ENCODE measurements around the gene IQCH.
A peak's percentile ranks its signal among the peaks of the same experiment; 100 is the strongest.

Gene IQCH

DNA sequence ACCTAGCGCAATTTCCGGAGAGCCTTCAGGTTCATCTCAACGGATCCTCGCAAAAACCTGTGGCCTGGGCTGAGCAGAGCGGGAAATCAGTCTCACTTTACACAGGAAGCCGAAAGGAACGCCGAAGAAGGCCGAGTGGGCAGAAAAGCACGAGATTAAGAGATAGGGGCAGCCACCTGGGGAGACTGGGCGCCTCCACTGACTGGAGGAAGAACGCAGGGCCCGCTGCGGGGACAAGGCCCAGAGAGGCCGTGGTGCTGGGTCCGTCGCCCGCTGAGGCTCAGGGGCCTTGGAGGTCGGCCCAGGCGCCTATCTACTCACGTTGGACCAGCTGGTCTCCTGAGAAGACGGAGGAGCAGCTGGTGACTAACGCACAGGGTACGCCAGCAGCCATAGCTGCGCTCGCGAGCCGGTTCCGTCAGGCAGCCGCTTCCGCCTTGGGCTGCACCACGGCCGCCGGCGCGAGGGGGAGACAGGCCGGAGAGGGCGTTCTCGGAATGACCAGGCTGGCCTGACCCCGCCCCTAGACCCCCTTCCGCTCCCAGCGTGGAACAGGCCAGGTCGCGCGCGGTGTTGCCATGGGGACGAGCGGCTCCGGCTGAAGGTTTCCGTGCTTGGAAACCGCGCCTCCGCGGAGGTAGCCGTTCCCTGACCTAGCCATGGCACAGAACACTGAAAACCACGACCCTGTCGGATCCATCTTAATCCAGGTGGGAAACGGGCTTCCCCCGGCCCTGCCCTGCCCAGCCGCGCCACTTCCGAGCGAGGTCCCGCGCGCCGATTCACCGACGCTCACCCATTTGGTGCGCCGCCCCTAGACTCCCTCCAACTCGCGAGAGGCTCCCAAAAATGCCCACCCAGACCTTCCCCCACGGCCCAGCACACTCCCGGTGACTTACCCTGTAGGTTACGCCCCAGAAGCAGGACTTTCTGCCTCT lies at the start of gene IQCH, which contains the start of gene AAGAB:
Gene IQCH, plus strand, starts transcription at position 549 of the 938 bp plus-strand sequence. Its CDS starts 111 bp downstream, at position 660.
Gene AAGAB, minus strand, starts transcription at position 424 of the 938 bp plus-strand sequence. Its CDS starts 30 bp downstream, at position 394.
- Mint-ChIP-seq H3K36me3 (ENCODE audit: low read depth) (peaks cover 8% of the 10 kb centered on the region), H3K9me3 (no peaks in the 10 kb centered on the region), H3K4me1 (peaks cover 41% of the 10 kb centered on the region), H3K4me3 (peak within 1 kb of the TSS; percentile 96), H3K27ac (peak within 1 kb of the TSS; percentile 94), H3K27me3 (peaks cover 3% of the 10 kb centered on the region)
- DNase-seq (peak; percentile 99), ATAC-seq (peak; percentile 93)

DNA sequence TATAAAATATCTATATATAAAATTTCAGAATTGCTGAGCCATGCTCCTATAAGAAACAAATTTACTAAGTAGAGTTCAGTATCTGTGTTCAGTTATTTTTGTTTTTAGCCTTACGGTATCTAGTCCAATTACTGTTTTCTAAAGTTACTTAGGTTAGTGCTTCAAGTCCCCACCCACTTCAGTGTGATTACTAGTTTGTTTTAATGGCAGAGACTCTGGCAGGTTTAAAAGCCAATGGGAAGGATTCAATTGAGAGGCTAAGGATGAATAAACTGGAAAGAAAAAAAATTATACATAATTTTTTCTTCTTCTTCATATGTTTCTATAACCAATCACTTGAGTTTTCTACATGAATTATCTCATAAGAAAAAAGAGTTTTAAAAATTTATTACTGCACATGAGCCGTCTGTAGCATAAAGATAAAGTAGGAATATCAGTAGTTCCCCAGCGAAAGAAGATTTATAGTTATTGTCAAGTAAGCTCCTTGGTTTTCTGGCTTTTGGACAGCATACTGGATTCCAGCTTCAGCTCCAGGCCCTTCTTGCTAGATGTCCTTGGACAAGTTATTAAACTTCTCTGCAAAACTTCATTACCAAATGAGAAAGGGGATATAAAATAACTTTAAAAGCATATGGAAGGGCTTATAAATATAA lies 46.9 kb upstream of the IQCH start:
- Mint-ChIP-seq H3K9me3 (no peaks in the 10 kb centered on the region), H3K36me3 (ENCODE audit: low read depth) (peaks cover 38% of the 10 kb centered on the region), H3K4me1 (no peaks in the 10 kb centered on the region), H3K4me3 (no peak overlapping the region), H3K27ac (no peak overlapping the region), H3K27me3 (no peaks in the 10 kb centered on the region)
- DNase-seq (no peak), ATAC-seq (no peak)

DNA sequence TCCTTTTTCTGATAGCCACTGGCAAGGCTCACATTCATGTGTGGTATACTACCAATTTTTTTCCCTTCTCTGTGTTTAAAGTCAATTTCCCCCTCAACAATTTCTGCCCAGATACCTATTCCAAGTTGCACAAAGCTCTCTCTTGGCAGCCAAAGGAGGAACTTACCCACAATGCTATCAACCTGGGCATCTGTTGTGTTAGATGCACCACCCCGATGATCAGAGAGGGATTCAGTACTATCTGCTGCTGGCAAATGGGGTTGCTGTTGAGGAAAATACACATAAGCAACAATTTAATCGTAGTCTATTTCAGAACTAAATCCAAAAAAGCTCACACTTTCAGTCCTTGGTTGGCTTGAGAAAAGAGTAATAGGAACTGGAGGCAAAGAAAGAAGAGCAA lies 46.2 kb upstream of the IQCH start:
- peaks cover 35% of the 10 kb centered on the region for H3K36me3 Mint-ChIP-seq (ENCODE audit: low read depth)

DNA sequence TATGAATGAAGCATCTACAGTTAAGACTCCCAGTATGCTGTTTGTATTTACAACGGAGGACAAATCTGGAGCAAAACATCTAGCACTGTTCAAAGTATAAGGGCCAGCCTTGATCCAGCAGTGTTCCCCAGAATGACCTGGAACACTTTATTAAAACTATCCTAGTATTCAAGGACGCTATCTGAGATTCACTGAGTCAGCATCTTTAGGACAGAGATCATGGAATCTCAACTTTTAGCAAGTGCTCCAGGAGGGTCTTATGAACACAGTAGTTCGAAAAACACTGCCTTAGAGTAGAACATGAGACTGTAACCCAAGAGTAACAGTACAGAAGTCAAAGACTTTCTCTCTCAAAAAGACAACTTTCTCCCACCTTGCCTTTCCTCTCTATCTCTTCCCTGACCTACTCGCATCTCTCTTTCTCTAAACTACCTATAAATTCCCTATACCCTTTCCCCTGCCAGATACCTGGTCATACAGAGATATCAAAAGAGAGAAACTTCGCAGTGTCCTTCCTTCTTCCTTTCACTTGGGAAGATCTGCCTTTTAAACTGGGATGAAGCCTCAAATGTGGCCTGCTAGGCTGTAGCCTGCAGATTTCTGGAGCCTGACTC lies 43.9 kb upstream of the IQCH start:
- Mint-ChIP-seq H3K9me3 (no peaks in the 10 kb centered on the region), H3K4me3 (no peak overlapping the region), H3K27ac (no peak overlapping the region), H3K27me3 (no peaks in the 10 kb centered on the region), H3K36me3 (ENCODE audit: low read depth) (peaks cover 19% of the 10 kb centered on the region), H3K4me1 (no peaks in the 10 kb centered on the region)
- DNase-seq = no peak
- no peak for ATAC-seq

More for the DNA sequence above, 46.2 kb upstream of the IQCH start:
- no peaks in the 10 kb centered on the region for H3K4me1 Mint-ChIP-seq
- ATAC-seq = no peak
- H3K4me3 Mint-ChIP-seq = no peak overlapping the region
- DNase-seq = no peak
- H3K27ac Mint-ChIP-seq = no peak overlapping the region
- H3K27me3 Mint-ChIP-seq = no peaks in the 10 kb centered on the region
- H3K9me3 Mint-ChIP-seq = no peaks in the 10 kb centered on the region

DNA sequence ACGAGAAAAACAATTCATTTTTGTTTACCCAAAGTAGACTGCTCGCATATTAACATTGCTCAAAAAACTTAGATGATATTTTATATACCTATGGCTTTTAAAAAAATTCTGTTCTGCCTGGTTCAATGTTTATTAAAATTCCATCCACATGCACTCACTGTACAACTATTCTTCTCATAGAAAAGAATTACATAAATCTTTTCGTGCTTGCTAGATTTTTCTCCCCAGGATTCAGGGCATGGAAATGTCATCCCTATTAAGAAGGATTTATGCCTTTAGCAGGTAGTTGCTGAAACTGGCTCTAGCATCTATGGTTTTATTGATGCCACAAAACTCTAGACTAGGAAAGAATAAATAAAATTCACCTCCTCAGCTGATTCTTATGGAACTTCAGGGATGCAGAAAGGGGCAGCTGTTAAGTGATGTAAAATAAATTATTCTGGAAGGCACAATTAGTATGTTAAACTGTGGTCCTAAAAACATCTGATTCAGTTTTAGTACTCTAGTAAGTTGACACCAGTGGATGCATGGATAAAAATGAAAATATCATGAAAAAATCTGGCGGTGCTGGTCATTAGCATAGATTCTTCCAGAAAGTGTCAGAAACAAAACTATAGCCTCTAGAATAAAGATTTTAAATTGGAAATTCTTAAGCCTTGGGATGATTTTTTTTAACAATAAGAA lies 41.8 kb upstream of the IQCH start:
- Mint-ChIP-seq H3K27me3 (no peaks in the 10 kb centered on the region), H3K27ac (no peak overlapping the region), H3K4me1 (no peaks in the 10 kb centered on the region), H3K9me3 (no peaks in the 10 kb centered on the region), H3K4me3 (no peak overlapping the region), H3K36me3 (ENCODE audit: low read depth) (peaks cover 18% of the 10 kb centered on the region)
- DNase-seq = no peak
- no peak for ATAC-seq

DNA sequence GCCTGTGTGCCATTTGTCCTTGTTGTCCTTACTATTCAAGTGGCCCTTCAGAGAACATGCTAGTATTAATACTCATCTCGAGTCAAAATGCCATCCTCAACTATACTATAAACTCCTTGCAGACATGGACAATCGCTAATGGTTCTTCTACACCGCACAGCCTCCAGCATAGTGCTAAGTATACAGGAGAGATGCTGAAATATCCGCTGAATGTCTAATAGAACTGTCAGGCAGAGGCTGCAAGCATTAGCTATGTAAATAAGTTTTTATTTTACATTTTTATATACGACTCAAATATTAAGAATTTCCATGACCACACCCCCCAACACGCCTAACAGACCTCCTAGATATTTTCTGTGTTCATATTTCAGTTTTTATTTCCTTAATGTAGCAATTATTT lies 39.5 kb upstream of the IQCH start:
- Mint-ChIP-seq H3K27me3 (no peaks in the 10 kb centered on the region), H3K36me3 (ENCODE audit: low read depth) (peaks cover 22% of the 10 kb centered on the region), H3K4me3 (no peak overlapping the region), H3K4me1 (peaks cover 8% of the 10 kb centered on the region), H3K27ac (no peak overlapping the region), H3K9me3 (no peaks in the 10 kb centered on the region)
- ATAC-seq (no peak), DNase-seq (no peak)

DNA sequence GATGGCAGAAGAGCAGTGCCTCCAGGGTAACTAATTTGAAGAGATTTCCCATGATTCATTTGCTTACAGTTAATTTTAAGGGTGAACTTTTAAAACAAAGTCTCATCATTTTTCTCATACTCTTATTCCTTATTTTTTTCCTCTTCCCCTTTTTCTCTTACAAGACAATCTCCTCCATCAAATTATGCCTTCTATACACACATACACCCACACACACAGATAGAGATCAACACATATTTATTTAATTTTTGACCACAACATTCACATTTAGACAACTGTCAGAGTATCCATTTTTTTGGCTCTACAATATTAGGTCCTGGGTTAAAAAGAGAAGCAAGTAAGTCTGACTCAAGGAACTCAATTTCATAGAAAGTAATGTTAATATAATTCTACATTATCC lies 37.7 kb upstream of the IQCH start:
- no peak overlapping the region for H3K27ac Mint-ChIP-seq
- peaks cover 28% of the 10 kb centered on the region for H3K36me3 Mint-ChIP-seq (ENCODE audit: low read depth)
- H3K27me3 Mint-ChIP-seq = no peaks in the 10 kb centered on the region
- H3K9me3 Mint-ChIP-seq = no peaks in the 10 kb centered on the region
- peaks cover 8% of the 10 kb centered on the region for H3K4me1 Mint-ChIP-seq
- DNase-seq = no peak
- no peak for ATAC-seq
- H3K4me3 Mint-ChIP-seq = no peak overlapping the region

DNA sequence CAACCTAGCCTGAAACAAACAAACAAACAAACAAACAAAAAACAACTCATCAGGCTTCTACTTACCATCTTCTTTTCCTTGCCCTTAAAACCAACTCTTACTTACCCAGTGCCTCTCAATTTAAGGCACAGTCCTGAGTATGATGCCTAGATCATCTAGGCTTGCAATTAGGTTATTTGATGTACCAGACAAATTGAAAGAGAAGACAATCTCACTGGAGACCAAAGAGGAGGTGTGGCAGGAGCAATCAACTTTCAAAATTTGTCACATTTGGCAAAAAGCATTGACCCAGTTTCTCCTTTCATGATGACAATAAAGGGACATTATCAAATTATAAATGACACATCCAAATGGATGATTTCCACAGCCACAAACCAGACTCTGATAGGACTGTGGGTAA lies 36.2 kb upstream of the IQCH start:
- H3K4me3 Mint-ChIP-seq = no peak overlapping the region
- ATAC-seq (no peak), DNase-seq (no peak)
- no peak overlapping the region for H3K27ac Mint-ChIP-seq
- H3K36me3 Mint-ChIP-seq (ENCODE audit: low read depth) = peaks cover 28% of the 10 kb centered on the region
- no peaks in the 10 kb centered on the region for H3K27me3 Mint-ChIP-seq
- H3K9me3 Mint-ChIP-seq = no peaks in the 10 kb centered on the region
- peaks cover 8% of the 10 kb centered on the region for H3K4me1 Mint-ChIP-seq

DNA sequence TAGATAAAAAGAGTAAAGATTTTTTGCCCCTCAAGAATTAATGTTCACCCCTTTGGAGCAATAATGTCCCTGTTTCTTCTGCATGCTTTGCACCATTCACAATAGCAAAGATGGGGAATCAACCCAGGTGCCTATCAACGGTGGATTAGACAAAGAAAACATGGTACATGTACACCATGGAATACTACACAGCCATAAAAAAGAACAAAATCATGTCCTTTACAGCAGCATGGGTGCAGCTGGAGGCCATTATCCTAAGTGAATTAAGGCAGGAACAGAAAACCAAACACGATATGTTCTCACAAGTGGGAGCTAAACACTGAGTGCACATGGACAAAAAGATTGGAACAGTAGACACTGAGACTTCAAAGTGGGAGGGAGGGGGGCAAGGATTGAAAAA lies 35.3 kb upstream of the IQCH start:
- no peaks in the 10 kb centered on the region for H3K27me3 Mint-ChIP-seq
- no peaks in the 10 kb centered on the region for H3K9me3 Mint-ChIP-seq
- peaks cover 8% of the 10 kb centered on the region for H3K4me1 Mint-ChIP-seq
- no peak for DNase-seq
- no peak overlapping the region for H3K4me3 Mint-ChIP-seq
- ATAC-seq = no peak
- peaks cover 28% of the 10 kb centered on the region for H3K36me3 Mint-ChIP-seq (ENCODE audit: low read depth)
- no peak overlapping the region for H3K27ac Mint-ChIP-seq

DNA sequence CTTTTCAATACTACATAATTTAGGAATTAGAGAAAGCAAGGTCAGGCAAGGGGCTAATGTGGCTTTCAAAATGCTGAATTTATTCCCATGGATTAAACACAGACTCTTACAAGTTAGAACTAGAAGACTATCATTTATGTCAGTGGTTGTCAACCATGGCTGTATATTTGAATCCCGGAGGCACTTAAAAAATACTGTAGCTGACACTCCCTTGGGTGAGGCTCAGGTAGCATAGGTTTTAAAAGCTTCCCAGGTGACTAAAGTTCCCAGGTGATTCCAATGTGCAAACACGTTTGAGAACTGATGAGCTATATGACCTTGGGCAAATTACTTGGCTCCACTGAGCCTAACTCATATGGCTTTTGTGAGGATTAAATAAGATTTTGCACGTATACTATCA lies 29.7 kb upstream of the IQCH start:
- Mint-ChIP-seq H3K36me3 (ENCODE audit: low read depth) (peaks cover 33% of the 10 kb centered on the region), H3K4me1 (peaks cover 9% of the 10 kb centered on the region), H3K4me3 (no peak overlapping the region), H3K27ac (no peak overlapping the region), H3K27me3 (no peaks in the 10 kb centered on the region), H3K9me3 (no peaks in the 10 kb centered on the region)
- no peak for ATAC-seq
- DNase-seq = no peak

DNA sequence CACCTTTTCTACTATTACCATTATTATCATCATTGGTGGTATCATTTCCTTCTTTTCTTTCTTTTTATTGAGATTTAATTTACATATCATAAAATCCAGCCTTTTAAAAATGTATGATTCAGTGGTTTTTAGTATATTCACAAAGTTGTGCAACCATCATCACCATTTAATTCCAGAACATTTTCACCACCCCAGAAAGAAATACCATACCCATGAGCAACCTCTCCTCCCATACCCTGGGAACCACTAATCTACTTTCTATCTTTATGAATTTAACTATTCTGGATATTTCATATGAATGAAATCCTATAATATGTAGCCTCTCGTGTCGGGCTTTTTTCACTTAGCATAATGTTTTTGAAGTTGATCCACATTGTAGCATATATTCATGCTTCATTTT lies 29.2 kb upstream of the IQCH start:
- Mint-ChIP-seq H3K27me3 (no peaks in the 10 kb centered on the region), H3K4me3 (no peak overlapping the region), H3K4me1 (peaks cover 9% of the 10 kb centered on the region), H3K27ac (no peak overlapping the region), H3K36me3 (ENCODE audit: low read depth) (peaks cover 33% of the 10 kb centered on the region), H3K9me3 (no peaks in the 10 kb centered on the region)
- DNase-seq (no peak), ATAC-seq (no peak)

DNA sequence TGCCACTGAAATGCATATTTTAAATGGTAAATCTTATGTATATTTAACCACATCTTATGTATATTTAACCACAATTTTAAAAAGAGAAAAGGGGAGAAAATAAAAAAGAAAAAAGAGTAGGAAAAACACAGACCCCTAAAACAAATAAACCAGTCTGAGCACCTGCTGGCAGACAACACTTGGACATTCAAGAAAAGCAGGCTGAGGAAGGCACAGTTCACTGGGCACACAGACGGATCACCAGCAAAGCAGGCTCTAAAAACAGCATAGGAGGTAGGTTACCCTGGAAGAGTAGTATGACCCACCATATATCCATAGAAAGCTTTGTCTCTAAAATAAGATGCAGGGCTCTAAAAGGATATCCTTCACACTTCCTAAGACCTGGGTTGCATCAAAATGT lies 27.2 kb upstream of the IQCH start:
- Mint-ChIP-seq H3K4me1 (peaks cover 9% of the 10 kb centered on the region), H3K27ac (no peak overlapping the region), H3K4me3 (no peak overlapping the region), H3K27me3 (no peaks in the 10 kb centered on the region), H3K9me3 (no peaks in the 10 kb centered on the region), H3K36me3 (ENCODE audit: low read depth) (peaks cover 43% of the 10 kb centered on the region)
- no peak for DNase-seq
- ATAC-seq = no peak

DNA sequence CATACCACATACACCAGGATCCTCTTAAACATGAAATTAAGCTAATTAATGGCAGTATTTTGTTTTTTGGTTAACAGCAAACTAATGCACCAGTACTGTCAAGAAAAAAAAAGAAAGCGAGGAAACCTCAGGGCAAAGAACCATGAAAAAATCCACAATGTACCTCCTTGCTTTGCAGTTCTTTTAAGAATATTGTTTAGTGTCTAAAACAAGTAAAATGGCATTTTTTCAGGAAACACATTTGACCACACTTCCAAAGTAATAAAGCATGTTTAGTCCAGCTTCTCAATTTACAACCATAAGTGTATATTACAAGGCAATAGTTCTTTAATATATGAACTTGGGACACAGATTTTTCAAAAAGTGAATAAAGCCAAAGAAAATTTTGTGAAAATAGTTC lies 26.7 kb upstream of the IQCH start:
- Mint-ChIP-seq H3K4me3 (no peak overlapping the region), H3K4me1 (peaks cover 9% of the 10 kb centered on the region), H3K27ac (no peak overlapping the region), H3K9me3 (no peaks in the 10 kb centered on the region), H3K27me3 (no peaks in the 10 kb centered on the region), H3K36me3 (ENCODE audit: low read depth) (peaks cover 48% of the 10 kb centered on the region)
- DNase-seq (no peak), ATAC-seq (no peak)

DNA sequence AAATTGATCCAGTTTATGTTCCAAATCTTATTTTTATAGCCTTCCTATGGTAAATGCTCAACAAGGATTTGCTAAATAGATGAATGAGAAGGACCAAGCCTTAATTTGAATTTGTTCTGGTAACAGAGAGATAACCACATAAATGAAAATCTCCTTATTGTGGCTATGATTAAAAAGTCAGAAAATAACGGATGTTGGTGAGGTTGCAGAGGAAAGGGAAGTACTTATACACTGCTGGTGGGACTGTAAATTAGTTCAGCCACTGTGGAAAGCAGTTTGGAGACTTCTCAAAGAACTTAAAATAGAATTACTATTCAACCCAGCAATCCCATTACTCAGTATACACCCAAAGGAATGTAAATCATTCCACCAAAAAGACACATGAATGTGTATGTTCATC lies 26.3 kb upstream of the IQCH start:
- DNase-seq (no peak), ATAC-seq (no peak)
- H3K27me3 Mint-ChIP-seq = no peaks in the 10 kb centered on the region
- no peak overlapping the region for H3K4me3 Mint-ChIP-seq
- H3K4me1 Mint-ChIP-seq = peaks cover 9% of the 10 kb centered on the region
- no peaks in the 10 kb centered on the region for H3K9me3 Mint-ChIP-seq
- H3K27ac Mint-ChIP-seq = no peak overlapping the region
- H3K36me3 Mint-ChIP-seq (ENCODE audit: low read depth) = peaks cover 52% of the 10 kb centered on the region
